GM12874 (cell line): ENCODE data around the gene L3MBTL3.

Experiments
- TF ChIP-seq, protein P1 (sequence below): IDR thresholded peaks from 2 replicates; pipeline ENCODE4 v1.5.1; 2011; ENCODE audit warnings: low read depth, mild to moderate bottlenecking, control low read depth, low read length, moderate library complexity; ENCODE audit not compliant: insufficient read depth

L3MBTL3 gene

DNA sequence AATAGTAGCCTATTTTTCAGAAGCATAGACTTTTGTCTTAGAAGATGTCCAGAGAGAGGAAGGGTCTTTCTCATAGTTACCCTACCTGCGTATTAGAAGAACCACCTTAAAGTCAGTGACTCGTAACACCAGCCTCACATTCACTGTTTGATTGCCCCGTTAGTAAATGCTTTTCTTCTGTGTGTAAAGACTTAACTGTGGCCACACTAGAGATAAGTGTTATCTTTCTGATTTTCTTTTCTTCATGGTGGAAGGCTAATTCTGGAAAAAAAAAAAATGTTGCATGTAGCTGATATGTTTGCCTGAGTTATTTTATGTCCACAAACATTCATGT, 120.5 kb downstream of the L3MBTL3 start:
- TF ChIP-seq, protein P1, sequence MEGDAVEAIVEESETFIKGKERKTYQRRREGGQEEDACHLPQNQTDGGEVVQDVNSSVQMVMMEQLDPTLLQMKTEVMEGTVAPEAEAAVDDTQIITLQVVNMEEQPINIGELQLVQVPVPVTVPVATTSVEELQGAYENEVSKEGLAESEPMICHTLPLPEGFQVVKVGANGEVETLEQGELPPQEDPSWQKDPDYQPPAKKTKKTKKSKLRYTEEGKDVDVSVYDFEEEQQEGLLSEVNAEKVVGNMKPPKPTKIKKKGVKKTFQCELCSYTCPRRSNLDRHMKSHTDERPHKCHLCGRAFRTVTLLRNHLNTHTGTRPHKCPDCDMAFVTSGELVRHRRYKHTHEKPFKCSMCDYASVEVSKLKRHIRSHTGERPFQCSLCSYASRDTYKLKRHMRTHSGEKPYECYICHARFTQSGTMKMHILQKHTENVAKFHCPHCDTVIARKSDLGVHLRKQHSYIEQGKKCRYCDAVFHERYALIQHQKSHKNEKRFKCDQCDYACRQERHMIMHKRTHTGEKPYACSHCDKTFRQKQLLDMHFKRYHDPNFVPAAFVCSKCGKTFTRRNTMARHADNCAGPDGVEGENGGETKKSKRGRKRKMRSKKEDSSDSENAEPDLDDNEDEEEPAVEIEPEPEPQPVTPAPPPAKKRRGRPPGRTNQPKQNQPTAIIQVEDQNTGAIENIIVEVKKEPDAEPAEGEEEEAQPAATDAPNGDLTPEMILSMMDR = no peak

DNA sequence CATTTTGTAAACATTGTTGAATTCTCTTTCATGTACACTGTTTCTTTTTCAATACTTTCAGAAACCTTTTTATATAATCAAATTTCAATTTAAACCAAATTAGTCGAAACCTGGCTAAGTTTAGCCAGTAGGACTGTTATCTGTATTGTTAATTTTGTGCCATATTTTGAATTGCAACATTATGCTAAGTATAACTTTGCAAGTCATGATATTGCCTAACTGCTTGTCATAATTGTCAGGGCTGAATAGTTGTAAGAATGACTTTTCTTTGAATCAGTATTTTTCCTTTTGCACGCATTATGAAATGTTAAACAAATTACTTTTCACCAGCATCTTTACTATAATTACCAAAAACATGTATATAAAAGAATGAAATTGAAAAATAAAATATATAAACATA, 121.7 kb downstream of the L3MBTL3 start:
- TF ChIP-seq, protein P1 = no peak

GRCh38 chr6:130143709-130144108, 125.3 kb downstream of the L3MBTL3 start:
- TF ChIP-seq, protein P1 = no peak

DNA sequence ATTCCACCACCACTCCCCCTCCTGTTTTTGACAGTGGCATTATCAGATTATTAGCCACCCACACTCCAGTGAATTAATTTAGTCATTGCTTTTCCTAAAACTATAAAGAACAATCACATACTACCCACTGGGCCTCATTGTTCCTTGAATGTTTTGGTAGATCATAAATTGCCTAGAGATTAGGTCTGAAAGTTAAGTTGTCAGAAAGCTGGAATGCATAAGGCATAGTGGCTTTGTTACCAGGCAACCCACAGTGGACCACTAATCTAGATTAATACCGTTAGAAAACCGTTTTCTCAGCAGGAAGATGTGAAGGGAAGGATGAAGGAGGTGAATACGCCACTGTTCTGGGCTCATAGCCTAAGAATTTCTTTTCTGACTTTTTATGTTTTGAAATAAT, 128.7 kb downstream of the L3MBTL3 start:
- TF ChIP-seq, protein P1 = no peak

DNA sequence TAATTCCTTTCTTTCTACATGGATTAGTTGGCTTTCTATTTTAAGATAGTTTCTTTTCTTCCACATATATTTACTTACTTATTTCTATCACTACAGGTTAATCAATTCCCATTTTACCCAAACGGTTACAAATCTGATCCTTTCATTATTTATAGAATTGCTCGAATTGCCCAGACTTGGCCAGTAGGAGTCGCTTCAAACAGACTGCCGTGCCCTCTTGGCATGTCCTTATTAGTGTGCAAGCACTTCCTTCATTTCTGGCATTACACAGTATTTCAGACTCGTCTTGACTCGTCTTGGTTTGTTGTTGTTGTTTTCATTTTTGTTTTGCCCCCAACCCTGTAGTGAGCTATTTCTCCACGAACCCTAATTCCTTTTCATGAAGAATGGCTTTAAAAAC, 129.8 kb downstream of the L3MBTL3 start:
- TF ChIP-seq, protein P1 = no peak

DNA sequence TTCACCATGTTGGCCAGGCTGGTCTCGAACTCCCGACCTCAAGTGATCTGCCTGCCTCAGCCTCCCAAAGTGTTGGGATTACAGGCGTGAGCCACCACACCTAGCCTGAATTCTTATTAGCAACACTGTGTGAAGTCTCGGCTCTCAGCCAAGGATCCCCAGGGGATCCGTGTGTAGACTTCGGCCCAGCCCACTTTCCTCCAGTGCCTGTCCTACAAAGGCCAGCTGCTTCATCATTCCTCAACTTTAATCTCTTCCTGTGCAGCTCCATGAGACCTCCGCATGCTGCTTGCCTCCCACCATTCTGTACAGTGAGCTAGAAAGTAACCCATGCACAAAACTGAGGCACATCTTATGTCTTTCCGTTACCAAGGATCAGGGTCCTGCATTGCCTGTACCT, 132.5 kb downstream of the L3MBTL3 start:
- TF ChIP-seq, protein P1 = no peak

DNA sequence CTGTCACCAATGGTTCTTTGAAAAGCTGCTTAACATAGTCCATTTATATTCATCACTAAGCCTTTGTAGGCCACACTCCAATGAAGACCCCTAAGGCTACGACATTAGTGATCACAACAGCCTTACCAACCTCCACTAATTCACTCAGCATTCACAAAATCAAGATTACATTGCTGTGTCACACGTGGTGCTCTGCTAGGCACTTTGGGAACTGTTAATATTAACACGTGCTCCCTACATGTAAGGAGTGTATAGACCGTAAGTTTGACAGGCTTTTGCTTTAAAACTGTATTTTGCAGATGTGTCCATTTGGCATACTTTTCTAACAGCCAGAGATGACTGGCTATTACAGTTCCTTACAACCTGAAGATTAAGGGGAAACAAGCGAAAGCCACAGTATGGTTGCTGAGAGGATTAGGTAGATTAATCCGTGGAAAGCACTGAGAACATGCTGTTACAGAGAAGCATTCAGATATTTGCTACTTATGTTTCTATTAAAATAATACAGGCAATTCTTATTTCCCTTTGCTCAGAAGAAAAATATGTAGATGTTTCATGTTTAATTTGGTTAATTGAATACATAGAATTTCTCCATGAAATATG, 134.6 kb downstream of the L3MBTL3 start:
- TF ChIP-seq, protein P1 = no peak

DNA sequence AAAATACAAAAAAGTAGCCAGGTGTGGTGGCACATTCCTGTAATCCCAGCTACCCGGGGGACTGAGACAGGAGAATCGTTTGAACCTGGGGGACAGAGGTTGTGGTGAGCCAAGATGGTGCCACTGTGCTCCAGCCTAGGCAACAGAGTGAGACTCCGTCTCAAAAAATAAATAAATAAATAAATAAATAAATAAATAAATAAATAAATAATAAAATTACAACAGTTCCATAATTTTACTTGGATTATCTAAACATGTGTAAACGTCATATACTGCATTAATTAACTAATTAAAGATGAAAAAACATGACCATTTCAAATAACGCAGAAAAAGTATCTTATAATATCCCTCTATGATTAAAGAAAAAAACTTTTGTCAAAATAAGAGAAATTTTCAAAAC, 138.5 kb downstream of the L3MBTL3 start:
- TF ChIP-seq, protein P1 = no peak
